Measurements from ENCODE around the gene NFE2L2. TPM values are rescaled to one million over a fixed set of nuclear protein-coding genes. Genes with fewer than 3 reads are reported as not detected.

Gene NFE2L2
- total and polyA plus RNA-seq, 9 of the 15 experiments (the other 6 are each of a cell fraction or from before 2014, with no cell fraction given), result 29.3 to 120 (median 59.3) TPM

- Histone ChIP-seq H3K36me3 (ENCODE audit: control insufficient read depth, insufficient read depth, low read length) (peaks cover 12% of the 10 kb centered on the region; the same call in 1 of the 3 replicates), H2AFZ (ENCODE audit: low read depth, low read length) (peak overlapping the region; percentile 93), H3K4me1 (replicated peaks in 1 of 2; ENCODE audit: control insufficient read depth in 2 of 2, insufficient read depth in 2 of 2, low read length in 2 of 2) (peaks cover 24 to 38% of the 10 kb centered on the region in 2 experiments), H3K4me2 (ENCODE audit: insufficient read depth, low read length) (peak overlapping the region; percentile 94; the same call in 1 of the 2 replicates), H3K9me3 (replicated peaks; ENCODE audit: control insufficient read depth, insufficient read depth, low read depth, low read length) (no peaks in the 10 kb centered on the region), H4K20me1 (replicated peaks; ENCODE audit: control insufficient read depth, insufficient read depth, low read length) (peaks cover 12% of the 10 kb centered on the region), H3K79me2 (ENCODE audit: control insufficient read depth, insufficient read depth, low read length) (peaks cover 33% of the 10 kb centered on the region), H3K27ac (ENCODE audit: extremely low read depth, low read depth, low read length) (peak overlapping the region; percentile 98; the same call in 2 of the 3 replicates), H3K4me3 (peak overlapping the region; percentile 91), H3K9me1 (ENCODE audit: control insufficient read depth, insufficient read depth, low read length) (no peaks in the 10 kb centered on the region), H3K9ac (ENCODE audit: insufficient read depth in 1 of 2, low read depth in 2 of 2, low read length in 2 of 2) (peak overlapping the region in 1 of 2 experiments; percentile 98; a peak in 2 of 4 replicates), H3K27me3 (ENCODE audit: control insufficient read depth in 2 of 2, insufficient read depth in 2 of 2, low read length in 2 of 2) (no peaks in the 10 kb centered on the region)
- POLR2A ChIA-PET, result interaction anchor here (1.0 to 12.9 kb wide), 15 partner anchors 7 to 129 kb away, joined by 3 to 199 read pairs (median 9); partner anchors contain the start of gene HNRNPA3
- CTCF ChIA-PET (ENCODE audit: low intra/inter-chr PET ratio), result no interaction called here
- ATAC-seq (peak; percentile 9), DNase-seq (ENCODE audit: extremely low read depth in 1 of 4, low spot score in 3 of 4) (peak in 2 of 4 experiments; percentile 55 to 71), FAIRE-seq (peak; percentile 26)
- intact Hi-C loops (cut with micrococcal nuclease) (loop anchor here (1.0 to 10.0 kb wide), 4 partner anchors 98 to 349 kb away; partner anchors contain the start of gene AGPS), in situ Hi-C loops (cut with MboI) (no loop called here)
- BruUV-seq (replicated peaks), result no TSS peak
- 8% methylated on average over 4 of the region's 4 CpGs for WGBS (ENCODE audit: insufficient coverage, low coverage, missing lambda C conversion rate)
- TF ChIP-seq ZNF224 (CRISPR knock-in tag; IDR thresholded peaks at IDR 0.05), result no peak
- no peak for TF ChIP-seq CHD7 (IDR thresholded peaks at IDR 0.05; ENCODE audit: low read depth, low read length)
Observed at GRCh38 chr2:177265824-177266817, 1.6 kb upstream of the NFE2L2 start.

All from K562 (cell line).